Measurements from ENCODE around the gene ETV3L. TPM values are rescaled to one million over a fixed set of nuclear protein-coding genes. Genes with fewer than 3 reads are reported as not detected.
"Not testable (repeated sequence)": the region's sequence is repeated elsewhere in the genome, so short reads cannot be mapped to it uniquely, and the experiment has no call there.

Gene ETV3L
- total and polyA plus RNA-seq, 11 donors = not detected

- WGBS, 4 donors = 79 to 92% (median 87%) methylated on average over 2 of the region's 2 CpGs
These were observed 30.0 kb downstream of the ETV3L start for GRCh38 chr1:157069601-157070000.

DNA sequence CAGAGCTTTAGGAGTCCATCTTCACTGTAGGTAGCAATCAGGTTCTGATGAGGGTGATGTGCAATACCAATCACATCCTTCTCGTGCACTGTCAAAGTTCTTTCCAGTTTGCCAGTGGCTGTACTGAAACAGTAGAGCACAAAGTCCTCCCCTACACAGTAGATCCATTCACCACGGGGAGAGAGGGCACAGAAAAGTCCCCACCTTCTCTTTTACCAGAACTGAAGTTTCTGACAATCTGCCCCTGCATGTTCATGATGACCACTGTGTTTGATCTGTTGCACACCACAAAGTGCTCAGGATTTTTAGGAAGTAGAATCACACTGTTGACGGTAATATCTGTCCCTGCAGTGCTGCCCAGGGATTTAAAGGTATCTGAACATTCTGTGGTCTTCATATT is 40.4 kb downstream of the ETV3L start:
- H3K27ac ChIP-seq; H3K27me3 ChIP-seq; ATAC-seq; H3K36me3 ChIP-seq; DNase-seq; H3K4me1 ChIP-seq; H3K4me3 ChIP-seq; intact Hi-C loops (cut with DNase I): not testable (repeated sequence)
- peaks cover 0 to 16% (median 3%) of the 10 kb centered on the region in 12 donors for H3K9me3 ChIP-seq
- WGBS, 4 donors = 59 to 65% (median 61%) methylated on average over 3 of the region's 3 CpGs

More at GRCh38 chr1:157069601-157070000, 30.0 kb downstream of the ETV3L start:
- no peak overlapping the region for H3K4me3 ChIP-seq
- no peaks in the 10 kb centered on the region for H3K36me3 ChIP-seq
- ATAC-seq (no peak), DNase-seq (no peak)
- no peak overlapping the region for H3K27ac ChIP-seq
- TF ChIP-seq, protein P1, sequence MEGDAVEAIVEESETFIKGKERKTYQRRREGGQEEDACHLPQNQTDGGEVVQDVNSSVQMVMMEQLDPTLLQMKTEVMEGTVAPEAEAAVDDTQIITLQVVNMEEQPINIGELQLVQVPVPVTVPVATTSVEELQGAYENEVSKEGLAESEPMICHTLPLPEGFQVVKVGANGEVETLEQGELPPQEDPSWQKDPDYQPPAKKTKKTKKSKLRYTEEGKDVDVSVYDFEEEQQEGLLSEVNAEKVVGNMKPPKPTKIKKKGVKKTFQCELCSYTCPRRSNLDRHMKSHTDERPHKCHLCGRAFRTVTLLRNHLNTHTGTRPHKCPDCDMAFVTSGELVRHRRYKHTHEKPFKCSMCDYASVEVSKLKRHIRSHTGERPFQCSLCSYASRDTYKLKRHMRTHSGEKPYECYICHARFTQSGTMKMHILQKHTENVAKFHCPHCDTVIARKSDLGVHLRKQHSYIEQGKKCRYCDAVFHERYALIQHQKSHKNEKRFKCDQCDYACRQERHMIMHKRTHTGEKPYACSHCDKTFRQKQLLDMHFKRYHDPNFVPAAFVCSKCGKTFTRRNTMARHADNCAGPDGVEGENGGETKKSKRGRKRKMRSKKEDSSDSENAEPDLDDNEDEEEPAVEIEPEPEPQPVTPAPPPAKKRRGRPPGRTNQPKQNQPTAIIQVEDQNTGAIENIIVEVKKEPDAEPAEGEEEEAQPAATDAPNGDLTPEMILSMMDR (IDR thresholded peaks at IDR 0.05) = no peak
- no peak for TF ChIP-seq POLR2A (IDR thresholded peaks at IDR 0.05)
- peaks cover 0 to 2% (median 0%) of the 10 kb centered on the region in 9 donors for H3K27me3 ChIP-seq
- no peaks in the 10 kb centered on the region for H3K9me3 ChIP-seq
- peaks cover 0 to 7% (median 3%) of the 10 kb centered on the region in 12 donors for H3K4me1 ChIP-seq
- intact Hi-C loops (cut with DNase I) = no loop called here

- Histone ChIP-seq H3K9me3 (peaks cover 0 to 25% (median 10%) of the 10 kb centered on the region in 12 donors), H3K27me3 (no peaks in the 10 kb centered on the region), H3K36me3 (no peaks in the 10 kb centered on the region), H3K27ac (no peak overlapping the region), H3K4me3 (no peak overlapping the region), H3K4me1 (no peaks in the 10 kb centered on the region)
- 69 to 75% (median 71%) methylated on average over 1 of the region's 1 CpG for WGBS, 4 donors
- no peak for ATAC-seq
- TF ChIP-seq, protein P1 (IDR thresholded peaks at IDR 0.05) = no peak
- TF ChIP-seq POLR2A (IDR thresholded peaks at IDR 0.05) = no peak
- intact Hi-C loops (cut with DNase I) = no loop called here
- DNase-seq = no peak
These were observed 43.3 kb downstream of the ETV3L start for GRCh38 chr1:157056269-157056668.

GRCh38 chr1:157055729-157056128 is 43.9 kb downstream of the ETV3L start:
- H3K36me3 ChIP-seq; H3K4me3 ChIP-seq; H3K27ac ChIP-seq; ATAC-seq; DNase-seq; H3K27me3 ChIP-seq; H3K4me1 ChIP-seq; intact Hi-C loops (cut with DNase I): not testable (repeated sequence)
- WGBS, 4 donors = 87 to 93% (median 89%) methylated on average over 5 of the region's 5 CpGs
- H3K9me3 ChIP-seq = peaks cover 0 to 22% (median 8%) of the 10 kb centered on the region in 12 donors

- Histone ChIP-seq H3K27me3 (peaks cover 0 to 2% (median 0%) of the 10 kb centered on the region in 9 donors), H3K4me1 (peaks cover 0 to 4% (median 0%) of the 10 kb centered on the region in 12 donors), H3K9me3 (peaks cover 0 to 19% (median 8%) of the 10 kb centered on the region in 12 donors), H3K4me3 (no peak overlapping the region), H3K36me3 (no peaks in the 10 kb centered on the region), H3K27ac (no peak overlapping the region)
- intact Hi-C loops (cut with DNase I) = no loop called here
- ATAC-seq (no peak), DNase-seq (no peak)
- TF ChIP-seq, protein P1 (IDR thresholded peaks at IDR 0.05) = no peak
- TF ChIP-seq POLR2A (IDR thresholded peaks at IDR 0.05) = no peak
- WGBS, 4 donors = 52 to 69% (median 56%) methylated on average over 2 of the region's 2 CpGs
These were observed 48.8 kb downstream of the ETV3L start for GRCh38 chr1:157050836-157051235.

All from heart left ventricle (tissue), 16 donors.